ENCODE measurements around the gene SYT7. TPM values are rescaled to one million over a fixed set of nuclear protein-coding genes. Genes with fewer than 3 reads are reported as not detected.
A peak's percentile ranks its signal among the peaks of the same experiment; 100 is the strongest.
"Not testable (repeated sequence)": the region's sequence is repeated elsewhere in the genome, so short reads cannot be mapped to it uniquely, and the experiment has no call there.

SYT7 gene
- polyA plus RNA-seq, 3 donors = 3.6 to 5.6 (median 5.1) TPM

DNA sequence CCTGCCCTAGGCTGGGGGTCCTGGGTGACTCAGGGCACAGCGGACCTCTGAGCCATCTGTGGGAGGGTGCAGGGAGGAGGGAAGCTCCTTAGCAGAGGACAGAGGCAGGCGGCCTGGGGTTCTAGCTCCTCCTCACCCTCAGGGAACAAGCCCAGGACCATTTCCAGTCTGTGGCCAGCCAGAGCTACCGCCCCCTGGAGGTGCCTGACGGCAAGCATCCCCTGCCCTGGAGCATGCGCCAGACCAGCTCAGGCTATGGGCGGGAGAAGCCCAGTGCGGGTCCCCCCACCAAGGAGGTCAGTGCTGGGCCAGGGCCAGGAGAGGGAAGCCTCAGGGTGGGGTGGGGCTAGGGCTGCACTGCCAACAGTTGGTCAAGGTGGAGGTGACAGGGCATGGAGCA is 98.4 kb downstream of the SYT7 start:
- DNase-seq (ENCODE audit: low read depth in 3 of 3, low spot score in 2 of 3) = no peak

DNA sequence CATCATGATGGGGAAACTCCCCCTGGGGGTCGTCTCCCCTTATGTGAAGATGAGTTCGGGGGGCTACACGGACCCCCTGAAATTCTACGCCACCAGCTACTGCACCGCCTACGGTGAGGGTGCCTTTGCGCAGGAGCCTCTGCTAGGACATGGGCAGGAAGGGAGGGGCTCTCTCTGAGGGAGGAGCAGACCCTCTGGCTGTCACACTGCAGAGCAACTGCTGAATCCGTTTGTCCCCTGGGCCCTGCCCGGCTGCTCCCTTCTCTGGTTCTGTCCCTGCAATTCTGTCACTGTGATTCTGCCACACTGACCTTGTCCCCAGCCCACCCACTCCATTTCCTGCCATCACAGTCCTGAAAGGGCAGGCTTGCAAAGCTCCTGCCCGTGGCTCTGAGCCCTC is 99.1 kb downstream of the SYT7 start:
- no peak for DNase-seq (ENCODE audit: low read depth in 3 of 3, low spot score in 2 of 3)

DNA sequence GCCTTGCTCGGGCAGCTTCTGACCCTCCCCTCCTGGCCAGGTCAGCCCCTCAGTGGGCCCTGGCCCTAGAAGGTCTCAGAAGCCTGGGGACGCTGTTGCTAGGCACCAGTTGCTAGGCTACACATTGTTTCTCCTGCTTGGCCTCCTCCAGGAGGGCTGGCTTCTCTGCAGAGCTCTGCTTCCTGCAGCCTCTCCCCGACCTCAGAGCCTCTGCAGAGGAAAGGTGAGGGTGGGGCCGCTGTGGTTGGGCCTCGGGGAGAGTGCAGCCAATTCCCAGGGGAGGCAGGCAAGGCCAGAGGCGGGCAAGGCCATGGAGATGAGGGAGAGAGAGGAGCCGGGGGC is 99.9 kb downstream of the SYT7 start:
- peak in 1 of 3 donors; percentile 58 for DNase-seq (ENCODE audit: low read depth in 3 of 3, low spot score in 2 of 3)

DNA sequence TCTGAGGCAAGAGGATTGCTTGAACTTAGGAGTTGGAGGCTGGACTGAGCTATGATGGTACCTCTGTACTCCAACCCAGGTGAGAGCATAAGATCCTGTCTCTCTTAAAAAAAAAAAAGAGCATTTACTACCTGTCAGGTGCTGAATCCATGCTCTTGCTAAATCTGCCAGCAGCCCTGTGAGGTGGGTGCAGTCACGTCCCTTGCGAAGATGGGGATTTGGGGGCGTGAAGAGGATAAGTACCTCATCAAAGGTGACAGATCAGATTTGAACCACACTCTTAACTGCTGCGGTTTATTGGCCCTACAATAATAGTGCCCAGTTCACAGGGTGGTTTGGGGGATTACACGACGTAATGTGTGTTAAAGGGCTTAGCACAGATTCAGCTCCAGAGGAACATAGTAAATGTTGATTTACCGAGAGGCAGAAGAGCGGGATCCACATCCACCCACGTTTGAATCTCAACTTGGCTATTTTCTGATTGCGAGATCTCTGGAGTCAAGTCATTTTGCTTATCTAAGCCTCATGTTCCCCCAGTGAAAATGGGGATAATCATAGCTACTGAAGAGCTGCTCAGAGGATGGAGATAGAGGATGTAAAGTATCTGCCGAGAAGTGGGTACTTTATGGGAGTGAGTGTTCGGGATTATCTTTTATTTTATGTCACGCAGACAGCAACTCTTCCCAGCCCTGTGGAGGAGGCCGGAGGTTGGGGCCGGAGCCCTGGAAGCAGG is 100.4 kb downstream of the SYT7 start:
- no peak for DNase-seq (ENCODE audit: low read depth in 3 of 3, low spot score in 2 of 3)

DNA sequence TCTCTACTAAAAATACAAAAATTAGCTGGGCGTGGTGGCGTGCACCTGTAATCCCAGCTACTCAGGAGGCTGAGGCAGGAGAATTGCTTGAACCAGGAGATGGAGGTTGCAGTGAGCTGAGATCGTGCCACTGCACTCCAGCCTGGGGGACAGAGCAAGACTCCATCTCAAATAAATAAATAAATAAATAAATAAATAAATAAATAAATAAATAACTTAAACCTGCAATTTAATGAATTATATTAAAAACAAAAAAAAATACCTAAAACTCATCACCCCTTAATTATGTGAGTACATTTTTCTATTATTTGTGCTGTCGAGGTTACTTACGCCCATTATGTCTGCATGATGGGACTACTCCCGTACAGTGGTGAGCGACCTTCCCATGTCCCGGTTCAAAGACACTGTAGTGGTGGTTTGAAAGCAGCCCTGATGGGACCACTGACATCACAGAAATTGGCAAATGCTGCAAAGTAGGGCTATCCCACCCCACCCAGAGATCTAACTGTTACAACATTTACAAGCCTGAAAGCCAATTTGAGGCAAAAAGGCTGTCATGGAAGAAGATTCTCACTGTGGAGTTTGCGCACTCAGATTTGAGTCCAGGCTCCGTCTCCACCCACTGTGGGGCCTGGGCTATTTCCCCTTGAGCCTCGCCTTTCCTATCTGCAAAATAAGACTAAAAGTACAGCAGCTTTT is 101.4 kb downstream of the SYT7 start:
- DNase-seq (ENCODE audit: low read depth in 3 of 3, low spot score in 2 of 3) = not testable (repeated sequence)

DNA sequence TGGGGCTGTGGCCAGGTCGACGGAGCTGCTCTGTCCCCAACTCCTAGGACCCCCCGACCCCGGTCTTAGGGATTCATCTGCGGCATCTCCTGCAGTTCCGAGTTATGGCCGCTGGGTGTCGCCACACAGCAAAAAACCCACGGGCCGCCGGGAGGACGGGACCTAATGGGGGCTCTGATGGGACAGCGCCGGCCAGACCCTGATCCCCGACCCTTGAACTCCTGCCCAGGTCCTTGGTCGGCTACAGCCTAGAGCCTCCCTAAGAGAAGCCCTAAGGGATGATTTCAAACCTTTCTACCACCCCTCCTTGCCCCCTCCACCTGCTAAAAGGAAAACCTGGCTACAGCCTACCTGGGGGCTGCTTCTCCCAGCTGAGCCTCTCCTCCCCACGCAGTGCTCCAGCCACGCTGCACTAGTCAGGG is 103.1 kb downstream of the SYT7 start:
- DNase-seq (ENCODE audit: low read depth in 3 of 3, low spot score in 2 of 3) = no peak

DNA sequence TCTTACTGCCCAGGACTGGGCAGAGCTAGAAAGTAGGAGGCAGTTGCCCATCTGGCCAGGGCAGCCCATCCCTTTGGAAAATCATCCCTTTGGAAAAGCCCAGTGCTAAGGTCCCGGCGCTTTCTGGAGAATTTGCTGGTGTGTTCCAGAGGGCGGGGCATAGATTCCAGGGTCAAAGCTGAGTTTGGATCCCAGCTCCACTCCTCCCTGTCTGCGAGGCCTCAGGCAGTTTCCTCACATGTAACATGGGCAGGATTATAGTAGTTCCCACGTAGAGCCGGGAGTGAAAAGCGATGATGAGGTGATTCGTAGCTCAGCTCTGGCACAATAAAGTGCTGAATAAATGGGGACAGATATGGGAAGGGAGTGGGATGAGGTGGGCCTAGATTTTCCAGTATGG is 103.8 kb downstream of the SYT7 start:
- DNase-seq (ENCODE audit: low read depth in 3 of 3, low spot score in 2 of 3) = no peak

DNA sequence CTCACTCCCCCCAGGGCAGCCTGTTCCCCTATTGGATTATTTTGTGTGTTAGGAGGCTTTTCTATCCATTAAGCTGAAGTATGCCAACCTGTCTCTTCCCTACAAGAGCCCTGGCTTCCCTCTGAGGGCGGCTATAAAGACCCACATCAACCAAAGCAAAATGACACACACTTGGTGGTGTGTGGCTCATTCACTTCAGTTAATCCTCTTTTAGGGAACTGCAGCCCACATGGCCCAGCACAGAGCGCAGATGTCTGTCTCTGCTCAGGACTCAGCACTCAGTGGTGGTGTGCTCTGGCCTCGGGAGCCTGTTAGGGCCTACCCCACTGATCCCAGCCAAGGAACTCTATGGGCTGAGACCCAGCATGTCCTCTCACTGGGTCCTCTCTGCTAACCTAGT is 104.5 kb downstream of the SYT7 start:
- no peak for DNase-seq (ENCODE audit: low read depth in 3 of 3, low spot score in 2 of 3)

DNA sequence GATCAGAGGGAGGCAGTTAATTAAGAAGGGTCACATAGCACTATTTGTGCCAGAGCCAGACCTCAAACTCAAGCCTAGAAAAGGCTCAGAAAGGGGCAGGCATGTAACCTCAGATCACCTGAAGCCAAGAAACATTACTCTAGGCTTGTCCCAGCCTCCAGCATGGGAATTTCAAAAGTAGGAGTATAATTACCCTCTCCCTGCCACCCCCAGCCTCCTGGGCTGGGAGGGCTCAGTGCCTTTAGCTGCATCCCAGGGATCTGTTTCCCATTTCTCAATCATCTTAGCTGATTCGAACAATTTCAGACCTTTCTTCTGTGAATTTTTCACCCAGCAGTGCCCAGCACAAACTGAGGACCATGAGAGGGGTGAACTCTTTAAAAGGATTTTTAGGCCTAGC is 105.4 kb downstream of the SYT7 start:
- no peak for DNase-seq (ENCODE audit: low read depth in 3 of 3, low spot score in 2 of 3)

DNA sequence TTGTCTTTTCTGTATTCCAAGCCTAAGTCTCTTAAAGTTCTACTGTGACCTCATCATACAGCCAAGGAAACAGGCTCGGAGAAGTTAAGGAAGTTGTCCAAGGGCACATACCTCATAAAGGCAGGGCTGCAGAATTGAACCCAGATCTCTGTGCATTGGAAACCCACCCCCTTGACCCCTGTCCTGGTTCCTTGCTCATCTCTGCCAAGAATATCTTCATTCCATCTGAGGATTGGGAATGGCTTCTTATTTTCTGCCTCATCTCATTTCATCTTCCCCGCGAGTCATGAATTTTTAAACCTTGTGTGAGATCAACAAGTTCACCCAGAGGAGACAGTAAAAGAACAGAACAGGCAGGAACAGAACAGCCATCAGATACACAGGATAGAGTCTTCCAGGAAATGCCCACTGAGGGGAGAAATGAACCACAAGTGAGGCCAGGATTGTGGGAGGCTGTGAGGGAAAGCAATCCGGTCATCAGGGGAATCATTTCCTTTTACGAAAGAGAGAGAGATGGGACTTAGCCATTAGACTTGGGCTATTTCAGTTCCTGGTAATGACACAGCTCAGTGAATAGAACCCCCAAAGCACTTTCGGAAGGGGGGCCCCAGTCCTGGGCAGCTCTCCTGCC is 106.7 kb downstream of the SYT7 start:
- DNase-seq (ENCODE audit: low read depth in 3 of 3, low spot score in 2 of 3) = no peak

DNA sequence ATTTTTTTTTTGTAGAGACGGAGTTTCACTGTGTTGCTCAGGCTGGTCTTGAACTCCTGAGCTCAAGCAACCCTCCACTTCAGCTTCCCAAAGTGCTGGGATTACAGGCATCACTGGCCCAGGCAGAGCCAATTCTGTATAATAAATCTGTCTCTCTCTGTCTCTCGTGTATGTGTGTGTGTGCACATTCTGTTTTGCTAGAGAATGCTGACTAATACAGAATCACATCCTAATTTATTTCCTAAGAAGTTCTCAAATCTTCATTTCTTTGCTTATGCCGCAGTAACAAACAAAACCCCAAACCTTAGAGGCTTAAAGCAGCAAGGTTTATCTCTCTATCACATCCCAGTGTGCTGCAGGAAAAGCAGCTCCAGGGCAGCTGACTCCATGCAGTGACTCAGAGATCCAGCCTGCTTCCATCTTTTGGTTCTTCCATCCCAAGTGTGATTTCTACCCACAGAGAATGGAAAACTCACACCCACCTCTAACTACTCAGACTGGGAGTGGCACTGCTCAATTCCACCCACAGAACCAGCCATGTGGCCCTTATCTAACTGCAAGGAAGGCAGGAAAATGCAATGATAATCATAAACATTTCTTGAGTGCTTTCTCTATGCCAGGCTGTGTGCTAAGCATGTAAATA is 107.4 kb downstream of the SYT7 start:
- DNase-seq (ENCODE audit: low read depth in 3 of 3, low spot score in 2 of 3) = no peak

DNA sequence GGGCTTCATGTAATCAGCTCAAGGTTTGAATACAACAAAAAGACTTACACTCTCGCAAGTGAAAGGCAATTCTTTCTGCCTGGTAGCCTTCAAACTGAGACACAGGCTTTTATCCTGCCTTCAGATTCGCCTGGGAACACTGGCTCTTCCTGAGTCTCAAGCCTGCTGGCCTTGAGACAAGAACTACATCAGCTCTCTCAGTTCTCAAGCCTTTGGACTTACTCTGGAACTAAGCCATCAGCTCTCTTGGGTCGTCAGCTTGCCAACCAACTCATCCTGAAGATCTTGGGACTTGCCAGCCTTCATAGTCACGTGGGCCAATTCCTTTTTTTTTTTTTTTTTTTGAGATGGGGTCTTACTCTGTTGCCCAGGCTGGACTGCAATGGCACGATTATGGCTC is 108.0 kb downstream of the SYT7 start:
- DNase-seq (ENCODE audit: low read depth in 3 of 3, low spot score in 2 of 3) = no peak

DNA sequence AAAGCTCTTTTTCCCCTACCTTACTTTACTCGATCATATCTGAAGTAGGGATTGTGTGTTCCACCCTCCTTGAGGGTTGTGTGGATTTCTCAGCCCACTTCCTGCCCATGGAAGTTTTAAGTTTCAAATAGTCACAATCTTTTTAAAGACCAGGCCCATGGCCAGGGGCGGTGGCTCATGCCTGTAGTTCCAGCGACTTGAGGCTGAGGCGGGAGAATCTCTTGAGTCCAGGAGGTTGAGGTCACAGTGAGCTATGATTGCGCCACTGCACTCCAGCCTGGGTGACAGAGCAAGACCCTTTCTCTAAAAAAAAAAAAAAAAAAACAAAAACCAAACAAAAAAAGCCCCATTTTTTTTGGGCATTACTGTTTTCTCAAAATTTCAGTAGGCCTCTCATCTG is 108.6 kb downstream of the SYT7 start:
- no peak for DNase-seq (ENCODE audit: low read depth in 3 of 3, low spot score in 2 of 3)

DNA sequence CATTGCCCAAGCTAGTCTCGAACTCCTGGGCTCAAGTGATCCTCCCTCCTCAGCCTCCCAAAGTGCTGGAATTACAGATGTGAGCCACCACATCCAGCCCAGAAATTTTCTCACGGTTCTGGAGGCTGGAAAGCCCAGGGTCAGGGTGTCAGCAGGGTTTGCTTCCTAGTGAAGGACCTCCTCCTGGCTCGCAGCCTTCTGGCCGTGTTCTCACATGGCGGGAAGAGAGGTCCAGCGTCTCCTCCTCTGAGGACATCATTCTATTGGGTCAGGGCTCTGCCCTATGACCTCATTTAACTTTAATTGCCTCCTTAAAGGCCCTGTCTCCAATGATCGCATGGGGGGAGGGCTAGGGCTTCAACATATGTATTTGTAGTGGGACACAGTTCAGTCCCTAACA is 112.9 kb downstream of the SYT7 start:
- no peak for DNase-seq (ENCODE audit: low read depth in 3 of 3, low spot score in 2 of 3)

DNA sequence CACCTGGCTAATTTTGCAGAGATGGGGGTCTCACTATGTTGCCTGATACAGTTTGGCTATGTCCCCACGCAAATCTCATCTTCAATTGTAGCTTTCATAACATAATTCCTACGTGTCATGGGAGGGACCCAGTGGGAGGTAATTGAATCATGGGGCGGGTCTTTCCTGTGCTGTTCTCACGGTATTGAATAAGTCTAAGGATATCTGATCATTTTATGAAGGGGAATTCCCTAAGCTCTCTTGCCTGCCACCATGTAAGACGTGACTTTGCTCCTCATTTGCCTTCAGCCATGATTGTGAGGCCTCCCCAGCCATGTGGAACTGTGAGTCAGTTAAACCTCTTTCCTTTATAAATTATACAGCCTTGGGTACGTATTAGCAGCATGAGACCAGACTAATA is 113.3 kb downstream of the SYT7 start:
- not testable (repeated sequence) for DNase-seq (ENCODE audit: low read depth in 3 of 3, low spot score in 2 of 3)

Other genes starting within 250 kb of the SYT7 start
- 100 to 1,000 TPM; 226 to 239 (median 238) TPM for gene DDB1, start 248.0 kb downstream of the SYT7 start, polyA plus RNA-seq (ENCODE audit: insufficient read length in 3 of 3)
- gene TKFC, start 247.8 kb downstream of the SYT7 start, polyA plus RNA-seq (ENCODE audit: insufficient read length in 3 of 3) = 10 to 100 TPM; 44.5 to 52.0 (median 50.0) TPM
- gene CYB561A3, start 219.2 kb downstream of the SYT7 start, polyA plus RNA-seq (ENCODE audit: insufficient read length in 3 of 3) = 10 to 100 TPM; 22.2 to 28.3 (median 27.5) TPM
- 10 to 100 TPM; 45.7 to 48.3 (median 46.2) TPM for gene TMEM138, start 218.7 kb downstream of the SYT7 start, polyA plus RNA-seq (ENCODE audit: insufficient read length in 3 of 3)
- gene TMEM216, start 188.5 kb downstream of the SYT7 start, polyA plus RNA-seq (ENCODE audit: insufficient read length in 3 of 3) = 10 to 100 TPM; 35.4 to 37.4 (median 37.4) TPM
- gene CPSF7, start 151.1 kb downstream of the SYT7 start, polyA plus RNA-seq (ENCODE audit: insufficient read length in 3 of 3) = 10 to 100 TPM; 90.3 to 98.1 (median 91.8) TPM
- 10 to 100 TPM; 40.5 to 47.4 (median 45.1) TPM for gene SDHAF2, start 151.0 kb downstream of the SYT7 start, polyA plus RNA-seq (ENCODE audit: insufficient read length in 3 of 3)
- gene LRRC10B, start 72.3 kb downstream of the SYT7 start, polyA plus RNA-seq (ENCODE audit: insufficient read length in 3 of 3) = 1 to 10 TPM in 1 of 3 donors, under 1 TPM in 2; 0.72 to 1.1 (median 0.95) TPM
- 1 to 10 TPM; 2.6 to 3.3 (median 3.0) TPM for gene DAGLA, start 99.3 kb upstream of the SYT7 start, polyA plus RNA-seq (ENCODE audit: insufficient read length in 3 of 3)
- 10 to 100 TPM; 16.9 to 19.2 (median 18.0) TPM for gene MYRF, start 171.6 kb upstream of the SYT7 start, polyA plus RNA-seq (ENCODE audit: insufficient read length in 3 of 3)
- 100 to 1,000 TPM; 157 to 206 (median 192) TPM for gene TMEM258, start 211.5 kb upstream of the SYT7 start, polyA plus RNA-seq (ENCODE audit: insufficient read length in 3 of 3)
- 10 to 100 TPM; 40.7 to 46.9 (median 41.3) TPM for gene FEN1, start 211.8 kb upstream of the SYT7 start, polyA plus RNA-seq (ENCODE audit: insufficient read length in 3 of 3)
- 10 to 100 TPM; 37.9 to 45.4 (median 40.4) TPM for gene FADS1, start 235.9 kb upstream of the SYT7 start, polyA plus RNA-seq (ENCODE audit: insufficient read length in 3 of 3)
- gene FADS2, start 247.2 kb upstream of the SYT7 start, polyA plus RNA-seq (ENCODE audit: insufficient read length in 3 of 3) = 100 to 1,000 TPM in 1 of 3 donors, 10 to 100 TPM in 2; 81.6 to 105 (median 98.8) TPM